IMR-90 (cell line): ENCODE measurements around the gene CLEC1A. TPM values are rescaled to one million over a fixed set of nuclear protein-coding genes. Genes with fewer than 3 reads are reported as not detected.

Source experiments
- ATAC-seq: fragments of 200-7000 bp; cut with Tn5 transposase; 2 replicates; pipeline ENCODE4 v1.9.1; 2020; ENCODE audit warnings: low read depth, mild to moderate bottlenecking, moderate library complexity
- BruUV-seq: library from RNA; stranded (reverse); fragments of 400-500 nt; replicated peaks from 2 replicates; lab custom pipeline; 2021; lab: Mats Ljungman, UMichigan
- CTCF ChIA-PET: fragments of 300-600 bp; formaldehyde crosslinking; extraction: SDS; loops from one replicate; lab custom pipeline; 2021; ENCODE audit warnings: antibody characterized with exemption; lab: Yijun Ruan, JAX
- POLR2A ChIA-PET: fragments of 300-600 bp; sonication (Branson Sonifier 250); formaldehyde crosslinking; loops from one replicate; lab custom pipeline; 2022; ENCODE audit warnings: antibody characterized with exemption; ENCODE audit not compliant: unreplicated experiment; lab: Charles Lee
- DNase-seq: peaks from one replicate; pipeline ENCODE4 v3.0.0; 2013
- H2AFZ ChIP-seq: replicated peaks from 2 replicates; pipeline ENCODE3; 2013; ENCODE audit warnings: low read length, mild to moderate bottlenecking; ENCODE audit not compliant: poor library complexity
- H2AK5ac ChIP-seq: 2 replicates; pipeline ENCODE4 v1.6.1; 2013; ENCODE audit warnings: low read depth, low read length, inconsistent platforms
- H2AK9ac ChIP-seq: replicated peaks from 2 replicates; pipeline ENCODE3; 2013; ENCODE audit warnings: mild to moderate bottlenecking, low read depth, low read length, moderate library complexity; ENCODE audit not compliant: poor library complexity
- H2BK120ac ChIP-seq: 2 replicates; pipeline ENCODE4 v1.6.1; 2013; ENCODE audit warnings: low read depth, low read length, inconsistent platforms
- H2BK15ac ChIP-seq: 3 replicates; pipeline ENCODE4 v1.6.1; 2013; ENCODE audit warnings: low read depth, low read length, inconsistent platforms
- H2BK20ac ChIP-seq: 2 replicates; pipeline ENCODE4 v1.6.1; 2013; ENCODE audit warnings: low read depth, mild to moderate bottlenecking, inconsistent platforms, low read length, moderate library complexity
- H2BK5ac ChIP-seq: 2 replicates; pipeline ENCODE4 v1.6.1; 2013; ENCODE audit warnings: mild to moderate bottlenecking, low read depth, low read length, inconsistent platforms; ENCODE audit not compliant: poor library complexity, severe bottlenecking
- H3K14ac ChIP-seq: replicated peaks from 2 replicates; pipeline ENCODE4 v1.6.1; 2013; ENCODE audit warnings: low read depth, low read length, inconsistent platforms
- H3K18ac ChIP-seq: 2 replicates; pipeline ENCODE4 v1.6.1; 2013; ENCODE audit warnings: low read depth, low read length, control low read depth
- H3K23ac ChIP-seq: 2 replicates; pipeline ENCODE4 v1.6.1; 2013; ENCODE audit warnings: low read depth, low read length, inconsistent platforms
- H3K27ac ChIP-seq: 2 replicates; pipeline ENCODE4 v1.5.1; 2013; ENCODE audit warnings: mild to moderate bottlenecking, control low read depth, low read length; ENCODE audit not compliant: insufficient read depth
- H3K27me3 ChIP-seq: 2 replicates; pipeline ENCODE4 v1.6.1; 2013; ENCODE audit warnings: low read length; ENCODE audit not compliant: control insufficient read depth, insufficient read depth
- H3K36me3 ChIP-seq: 2 replicates; pipeline ENCODE4 v1.6.1; 2013; ENCODE audit warnings: low read length, mixed read lengths; ENCODE audit not compliant: control insufficient read depth, insufficient read depth
- H3K4ac ChIP-seq: 2 replicates; pipeline ENCODE4 v1.6.1; 2013; ENCODE audit warnings: low read depth, low read length, inconsistent platforms
- H3K4me1 ChIP-seq: 2 replicates; pipeline ENCODE4 v1.6.1; 2013; ENCODE audit warnings: low read length, mixed read lengths; ENCODE audit not compliant: control insufficient read depth, insufficient read depth
- H3K4me2 ChIP-seq: 2 replicates; pipeline ENCODE4 v1.6.1; 2013; ENCODE audit warnings: low read depth, mild to moderate bottlenecking, control low read depth, low read length, moderate library complexity
- H3K4me3 ChIP-seq: 2 replicates; pipeline ENCODE4 v1.5.1; 2013; ENCODE audit warnings: low read depth, mild to moderate bottlenecking, control low read depth, low read length, moderate library complexity; ENCODE audit not compliant: insufficient read depth
- H3K56ac ChIP-seq: 2 replicates; pipeline ENCODE4 v1.6.1; 2013; ENCODE audit warnings: low read length, inconsistent platforms; ENCODE audit not compliant: insufficient read depth; ENCODE audit errors: extremely low read depth
- H3K79me1 ChIP-seq, 2 experiments: 2 replicates each; pipeline ENCODE4 v1.6.1; 2013; ENCODE audit warnings: low read length in 2 of 2, inconsistent platforms in 1 of 2, low read depth in 1 of 2
- H3K9ac ChIP-seq: 2 replicates; pipeline ENCODE4 v1.6.1; 2013; ENCODE audit warnings: low read depth, low read length, control low read depth
- H3K9me1 ChIP-seq: 2 replicates; pipeline ENCODE4 v1.6.1; 2013; ENCODE audit warnings: low read length, inconsistent platforms; ENCODE audit not compliant: insufficient read depth
- H3K9me3 ChIP-seq: 2 replicates; pipeline ENCODE4 v1.6.1; 2013; ENCODE audit warnings: low read length; ENCODE audit not compliant: control insufficient read depth, insufficient read depth
- H4K20me1 ChIP-seq: 2 replicates; pipeline ENCODE4 v1.6.1; 2013; ENCODE audit warnings: low read length, inconsistent platforms; ENCODE audit not compliant: insufficient read depth
- H4K5ac ChIP-seq: 2 replicates; pipeline ENCODE4 v1.6.1; 2013; ENCODE audit warnings: mild to moderate bottlenecking, low read depth, low read length, control low read depth
- H4K8ac ChIP-seq, 2 experiments: 2 replicates each; pipeline ENCODE4 v1.6.1; 2013; ENCODE audit warnings: low read depth in 2 of 2, low read length in 2 of 2, control low read depth in 1 of 2, inconsistent platforms in 1 of 2
- H4K91ac ChIP-seq: 2 replicates; pipeline ENCODE4 v1.6.1; 2013; ENCODE audit warnings: low read depth, low read length, inconsistent platforms; ENCODE audit not compliant: insufficient read depth
- BHLHE40 ChIP-seq: fragments of 150-350 bp; IDR thresholded peaks from 2 replicates; pipeline ENCODE4 v1.6.1; 2016; ENCODE audit warnings: mild to moderate bottlenecking, low read depth, low read length
- CEBPB ChIP-seq: IDR thresholded peaks from 2 replicates; pipeline ENCODE4 v1.6.1; 2012; ENCODE audit warnings: low read depth, low read length, improper control_type of control experiment
- CHD1 ChIP-seq: IDR thresholded peaks from 2 replicates; pipeline ENCODE4 v1.6.1; 2012; ENCODE audit warnings: low read depth, low read length, improper control_type of control experiment
- FOS ChIP-seq: fragments of 150-350 bp; IDR thresholded peaks from 2 replicates; pipeline ENCODE4 v1.6.1; 2016; ENCODE audit warnings: low read depth, low read length
- MAZ ChIP-seq: IDR thresholded peaks from 2 replicates; pipeline ENCODE4 v1.6.1; 2012; ENCODE audit warnings: low read depth, mild to moderate bottlenecking, low read length, improper control_type of control experiment, moderate library complexity, borderline replicate concordance
- MXI1 ChIP-seq: IDR thresholded peaks from 2 replicates; pipeline ENCODE4 v1.6.1; 2012; ENCODE audit warnings: low read depth, mild to moderate bottlenecking, low read length, moderate library complexity, borderline replicate concordance
- NFE2L2 ChIP-seq: fragments of 150-350 bp; IDR thresholded peaks from 2 replicates; pipeline ENCODE4 v1.6.1; 2016; ENCODE audit warnings: low read depth, mild to moderate bottlenecking, low read length
- POLR2A ChIP-seq: IDR thresholded peaks from 2 replicates; pipeline ENCODE4 v1.6.1; 2012; ENCODE audit warnings: mild to moderate bottlenecking, low read depth, low read length
- RAD21 ChIP-seq: IDR thresholded peaks from 2 replicates; pipeline ENCODE4 v1.6.1; 2012; ENCODE audit warnings: low read length, improper control_type of control experiment
- RCOR1 ChIP-seq: IDR thresholded peaks from 2 replicates; pipeline ENCODE4 v1.6.1; 2012; ENCODE audit warnings: mild to moderate bottlenecking, low read length, improper control_type of control experiment; ENCODE audit not compliant: insufficient replicate concordance
- RFX5 ChIP-seq: IDR thresholded peaks from 2 replicates; pipeline ENCODE4 v1.8.0; 2012; ENCODE audit warnings: low read depth, mild to moderate bottlenecking, low read length, moderate library complexity
- SMC3 ChIP-seq: fragments of 150-350 bp; IDR thresholded peaks from 2 replicates; pipeline ENCODE4 v1.6.1; 2016; ENCODE audit warnings: low read depth, mild to moderate bottlenecking, antibody characterized with exemption, low read length, moderate library complexity
- WGBS, 2 experiments: methylation state at CpG; one replicate each; pipeline versions ENCODE4 v1.1.5 to v1.1.7; 2013; ENCODE audit warnings: missing lambda C conversion rate in 2 of 2; ENCODE audit not compliant: insufficient read length in 1 of 2; ENCODE audit errors: extremely low coverage in 2 of 2; 5-methylcytosine and 5-hydroxymethylcytosine counted together
- dilution Hi-C: fragments of 300-500 bp; cut with HindIII; formaldehyde crosslinking; loops from one replicate; pipeline ENCODE4 v1.14.3; 2018; ENCODE audit warnings: low sequenced_read_pairs; ENCODE audit not compliant: unreplicated experiment
- in situ Hi-C: fragments of 300-500 bp; cut with MboI; formaldehyde crosslinking; loops from 3 replicates; pipeline ENCODE4 v1.14.3; 2019; ENCODE audit warnings: low sequenced_read_pairs, inconsistent platforms, mixed read lengths
- intact Hi-C: fragments of 100-400 bp; cut with micrococcal nuclease; formaldehyde crosslinking; loops from 2 replicates; pipeline ENCODE4 v1.10.0; 2022
- polyA plus RNA-seq, 3 experiments: library from polyadenylated mRNA; depleted of rRNA; stranded (reverse); fragments of >200 nt; gene quantifications; 2 replicates each; pipeline ENCODE4 v1.2.3, GENCODE V29; 2012; ENCODE audit warnings: low replicate concordance in 1 of 3
- total RNA-seq: library from RNA; depleted of rRNA; stranded (reverse); fragments of >200 nt; gene quantifications from 2 replicates; pipeline ENCODE4 v1.2.3, GENCODE V29; 2012
- TF ChIP-seq, protein P1 (sequence below): conservative IDR thresholded peaks from 2 replicates; pipeline ENCODE4 v1.5.1; 2012; ENCODE audit warnings: mild to moderate bottlenecking, low read depth, low read length, improper control_type of control experiment
- TF ChIP-seq, protein P2 (sequence below): fragments of 150-350 bp; IDR thresholded peaks from 2 replicates; pipeline ENCODE4 v1.6.1; 2016; ENCODE audit warnings: low read depth, mild to moderate bottlenecking, low read length, moderate library complexity, borderline replicate concordance

CLEC1A gene
- total and polyA plus RNA-seq, 2 of the 4 experiments (the other 2 are of a cell fraction): not detected

DNA sequence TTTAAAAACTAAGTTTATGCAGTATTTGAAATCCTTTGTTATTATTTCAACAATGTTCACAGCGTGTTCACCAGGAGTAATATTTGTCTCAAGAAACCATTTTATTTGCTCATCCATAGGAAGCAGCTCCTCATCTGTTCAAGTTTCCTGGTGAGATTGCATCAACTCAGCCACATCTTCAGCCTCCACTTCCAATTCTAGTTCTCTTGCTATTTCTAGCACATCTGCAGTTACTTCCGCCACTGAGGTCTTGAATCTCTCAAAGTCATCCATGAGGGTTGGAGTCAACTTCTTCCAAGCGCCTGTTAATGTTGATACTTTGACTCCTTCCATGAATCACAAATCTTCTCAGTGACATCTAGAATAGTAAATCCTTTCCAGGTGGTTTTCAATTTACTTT is 50.3 kb downstream of the CLEC1A start:
- intact Hi-C loops: no loop called here
- H3K18ac ChIP-seq: no peak overlapping the region
- no CpG with 5 or more reads among the region's 3 CpGs for whole genome bisulfite sequencing, 2 experiments

More for the DNA sequence above, 50.3 kb downstream of the CLEC1A start:
- no peak overlapping the region for H2BK15ac ChIP-seq
- POLR2A ChIA-PET: no interaction called here
- ATAC-seq: no peak
- no peak for TF ChIP-seq POLR2A
- no peak for TF ChIP-seq RCOR1
- no peak for TF ChIP-seq MAZ
- TF ChIP-seq, protein P1, sequence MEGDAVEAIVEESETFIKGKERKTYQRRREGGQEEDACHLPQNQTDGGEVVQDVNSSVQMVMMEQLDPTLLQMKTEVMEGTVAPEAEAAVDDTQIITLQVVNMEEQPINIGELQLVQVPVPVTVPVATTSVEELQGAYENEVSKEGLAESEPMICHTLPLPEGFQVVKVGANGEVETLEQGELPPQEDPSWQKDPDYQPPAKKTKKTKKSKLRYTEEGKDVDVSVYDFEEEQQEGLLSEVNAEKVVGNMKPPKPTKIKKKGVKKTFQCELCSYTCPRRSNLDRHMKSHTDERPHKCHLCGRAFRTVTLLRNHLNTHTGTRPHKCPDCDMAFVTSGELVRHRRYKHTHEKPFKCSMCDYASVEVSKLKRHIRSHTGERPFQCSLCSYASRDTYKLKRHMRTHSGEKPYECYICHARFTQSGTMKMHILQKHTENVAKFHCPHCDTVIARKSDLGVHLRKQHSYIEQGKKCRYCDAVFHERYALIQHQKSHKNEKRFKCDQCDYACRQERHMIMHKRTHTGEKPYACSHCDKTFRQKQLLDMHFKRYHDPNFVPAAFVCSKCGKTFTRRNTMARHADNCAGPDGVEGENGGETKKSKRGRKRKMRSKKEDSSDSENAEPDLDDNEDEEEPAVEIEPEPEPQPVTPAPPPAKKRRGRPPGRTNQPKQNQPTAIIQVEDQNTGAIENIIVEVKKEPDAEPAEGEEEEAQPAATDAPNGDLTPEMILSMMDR: no peak
- no peak for TF ChIP-seq CEBPB
- no peak for TF ChIP-seq SMC3
- TF ChIP-seq, protein P2, sequence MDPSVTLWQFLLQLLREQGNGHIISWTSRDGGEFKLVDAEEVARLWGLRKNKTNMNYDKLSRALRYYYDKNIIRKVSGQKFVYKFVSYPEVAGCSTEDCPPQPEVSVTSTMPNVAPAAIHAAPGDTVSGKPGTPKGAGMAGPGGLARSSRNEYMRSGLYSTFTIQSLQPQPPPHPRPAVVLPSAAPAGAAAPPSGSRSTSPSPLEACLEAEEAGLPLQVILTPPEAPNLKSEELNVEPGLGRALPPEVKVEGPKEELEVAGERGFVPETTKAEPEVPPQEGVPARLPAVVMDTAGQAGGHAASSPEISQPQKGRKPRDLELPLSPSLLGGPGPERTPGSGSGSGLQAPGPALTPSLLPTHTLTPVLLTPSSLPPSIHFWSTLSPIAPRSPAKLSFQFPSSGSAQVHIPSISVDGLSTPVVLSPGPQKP: no peak
- no peak for TF ChIP-seq BHLHE40
- TF ChIP-seq FOS: no peak
- no peak for TF ChIP-seq RAD21
- TF ChIP-seq RFX5: no peak
- TF ChIP-seq MXI1: no peak
- TF ChIP-seq NFE2L2: no peak
- TF ChIP-seq CHD1: no peak
- no peaks in the 10 kb centered on the region for H3K9me1 ChIP-seq
- no peak overlapping the region for H2AFZ ChIP-seq
- CTCF ChIA-PET: interaction anchor here (0.7 kb wide), 1 partner anchor 22 kb away, joined by 6 read pairs; no protein-coding TSS in a partner anchor
- no peak overlapping the region for H2BK120ac ChIP-seq
- H3K56ac ChIP-seq: no peak overlapping the region
- dilution Hi-C loops (no loop called here), in situ Hi-C loops (no loop called here)
- H2BK20ac ChIP-seq: no peak overlapping the region
- H4K8ac ChIP-seq: no peak overlapping the region
- no peaks in the 10 kb centered on the region for H3K9me3 ChIP-seq
- no peak overlapping the region for H3K4me3 ChIP-seq
- H3K14ac ChIP-seq: no peak overlapping the region
- no peaks in the 10 kb centered on the region for H3K79me1 ChIP-seq
- H3K4me1 ChIP-seq: no peaks in the 10 kb centered on the region
- BruUV-seq: no TSS peak
- no peaks in the 10 kb centered on the region for H4K20me1 ChIP-seq
- no peak overlapping the region for H2AK9ac ChIP-seq
- H2AK5ac ChIP-seq: no peak overlapping the region
- H3K27ac ChIP-seq: no peak overlapping the region
- H4K91ac ChIP-seq: no peak overlapping the region
- H3K23ac ChIP-seq: no peak overlapping the region
- no peak overlapping the region for H3K4me2 ChIP-seq
- H3K4ac ChIP-seq: no peak overlapping the region
- no peaks in the 10 kb centered on the region for H3K36me3 ChIP-seq
- no peak overlapping the region for H4K5ac ChIP-seq
- H3K9ac ChIP-seq: no peak overlapping the region
- no peak overlapping the region for H2BK5ac ChIP-seq
- H3K27me3 ChIP-seq: peaks cover 3% of the 10 kb centered on the region; the same call in 1 of the 2 replicates
- DNase-seq: no peak
